K562 (cell line): ENCODE measurements around the gene LDAH. TPM values are rescaled to one million over a fixed set of nuclear protein-coding genes. Genes with fewer than 3 reads are reported as not detected.

ENCODE experiments used
- polyA plus RNA-seq, 8 experiments: library from polyadenylated mRNA; depleted of rRNA in 4 of 8; stranded (reverse) in 5 of 8; unstranded in 3 of 8; fragments of >200 nt; fragmentation: Nextera tagmentation in 2 of 8; fragmentation: Illumina TruSeq in 1 of 8; extraction: Ambion mirVana in 2 of 8; extraction: Trizol in 1 of 8; gene quantifications; 2 replicates each; pipeline versions ENCODE4 v1.2.1 to v1.2.3, GENCODE V29; 2011 to 2014; ENCODE audit warnings: inconsistent platforms in 1 of 8, missing spikeins in 1 of 8
- total RNA-seq, 7 experiments: library from RNA; depleted of rRNA in 6 of 7; stranded (reverse); fragments of >200 nt in 6 of 7; fragmentation: Illumina TruSeq in 2 of 7; extraction: Trizol in 2 of 7; gene quantifications; 2 replicates each; pipeline versions ENCODE4 v1.2.1 to v1.2.3, GENCODE V29; 2011 to 2021; ENCODE audit warnings: low replicate concordance in 1 of 7

The LDAH gene
- total and polyA plus RNA-seq, 9 of the 15 experiments (the other 6 are each of a cell fraction or from before 2014, with no cell fraction given): 22.3 to 60.1 (median 40.0) TPM

Other genes with a start within 250 kb of the LDAH start
- gene HS1BP3, start 172.0 kb downstream of the LDAH start, total RNA-seq (2014; rRNA removed): 6.5 and 6.7 TPM in 2 replicates
- 2.0 and 3.5 TPM in 2 replicates for gene HS1BP3, start 172.0 kb downstream of the LDAH start, total RNA-seq (2014; rRNA removed; fragmentation: Illumina TruSeq; extraction: Trizol)
- 7.6 and 8.3 TPM in 2 replicates for gene HS1BP3, start 172.0 kb downstream of the LDAH start, total RNA-seq (2015; rRNA removed; fragmentation: Illumina TruSeq; extraction: Trizol)
- gene HS1BP3, start 172.0 kb downstream of the LDAH start, total RNA-seq (2021): 7.4 and 7.5 TPM in 2 replicates
- gene HS1BP3, start 172.0 kb downstream of the LDAH start, polyA plus RNA-seq (2011; rRNA removed): 3.0 and 6.5 TPM in 2 replicates
- gene HS1BP3, start 172.0 kb downstream of the LDAH start, polyA plus RNA-seq (2014; fragmentation: Illumina TruSeq; extraction: Trizol): 5.9 and 6.9 TPM in 2 replicates
- under 1 TPM; 0.41 to 0.63 TPM for gene HS1BP3, start 172.0 kb downstream of the LDAH start, polyA plus RNA-seq (2014; fragmentation: Nextera tagmentation; extraction: Ambion mirVana)
- 5.9 and 6.2 TPM in 2 replicates for gene HS1BP3, start 172.0 kb downstream of the LDAH start, polyA plus RNA-seq (2014; rRNA removed)
- gene GDF7, start 156.0 kb downstream of the LDAH start, total RNA-seq (2014; rRNA removed): not detected in 2 replicates
- not detected in 2 replicates for gene GDF7, start 156.0 kb downstream of the LDAH start, total RNA-seq (2014; rRNA removed; fragmentation: Illumina TruSeq; extraction: Trizol)
- gene GDF7, start 156.0 kb downstream of the LDAH start, total RNA-seq (2015; rRNA removed; fragmentation: Illumina TruSeq; extraction: Trizol): not detected in 2 replicates
- gene GDF7, start 156.0 kb downstream of the LDAH start, total RNA-seq (2021): not detected in 2 replicates
- gene GDF7, start 156.0 kb downstream of the LDAH start, polyA plus RNA-seq (2011; rRNA removed): 0.01 TPM in 1 of 2 replicates, not detected in the other
- not detected in 2 replicates for gene GDF7, start 156.0 kb downstream of the LDAH start, polyA plus RNA-seq (2014; fragmentation: Illumina TruSeq; extraction: Trizol)
- under 1 TPM; 0.01 TPM for gene GDF7, start 156.0 kb downstream of the LDAH start, polyA plus RNA-seq (2014; fragmentation: Nextera tagmentation; extraction: Ambion mirVana)
- 0.01 TPM in 1 of 2 replicates, not detected in the other for gene GDF7, start 156.0 kb downstream of the LDAH start, polyA plus RNA-seq (2014; rRNA removed)
- not detected in 2 replicates for gene APOB, start 221.0 kb upstream of the LDAH start, total RNA-seq (2014; rRNA removed)
- not detected in 2 replicates for gene APOB, start 221.0 kb upstream of the LDAH start, total RNA-seq (2014; rRNA removed; fragmentation: Illumina TruSeq; extraction: Trizol)
- gene APOB, start 221.0 kb upstream of the LDAH start, total RNA-seq (2015; rRNA removed; fragmentation: Illumina TruSeq; extraction: Trizol): not detected in 2 replicates
- 0.73 and 1.4 TPM in 2 replicates for gene APOB, start 221.0 kb upstream of the LDAH start, total RNA-seq (2021)
- 0.01 TPM in 1 of 2 replicates, not detected in the other for gene APOB, start 221.0 kb upstream of the LDAH start, polyA plus RNA-seq (2011; rRNA removed)
- gene APOB, start 221.0 kb upstream of the LDAH start, polyA plus RNA-seq (2014; fragmentation: Illumina TruSeq; extraction: Trizol): not detected in 2 replicates
- gene APOB, start 221.0 kb upstream of the LDAH start, polyA plus RNA-seq (2014; fragmentation: Nextera tagmentation; extraction: Ambion mirVana): not detected
- gene APOB, start 221.0 kb upstream of the LDAH start, polyA plus RNA-seq (2014; rRNA removed): not detected in 2 replicates